HG03097 (cell line): ENCODE measurements around the gene HSPA12A.

ENCODE experiments used
- ATAC-seq: cut with Tn5 transposase; IDR thresholded peaks from one replicate; pipeline ENCODE4 v1.9.1; 2021; ENCODE audit not compliant: unreplicated experiment, low FRiP score

The HSPA12A gene

GRCh38 chr10:116698364-116698763 lies 44.0 kb downstream of the HSPA12A start:
- ATAC-seq, result no peak

DNA sequence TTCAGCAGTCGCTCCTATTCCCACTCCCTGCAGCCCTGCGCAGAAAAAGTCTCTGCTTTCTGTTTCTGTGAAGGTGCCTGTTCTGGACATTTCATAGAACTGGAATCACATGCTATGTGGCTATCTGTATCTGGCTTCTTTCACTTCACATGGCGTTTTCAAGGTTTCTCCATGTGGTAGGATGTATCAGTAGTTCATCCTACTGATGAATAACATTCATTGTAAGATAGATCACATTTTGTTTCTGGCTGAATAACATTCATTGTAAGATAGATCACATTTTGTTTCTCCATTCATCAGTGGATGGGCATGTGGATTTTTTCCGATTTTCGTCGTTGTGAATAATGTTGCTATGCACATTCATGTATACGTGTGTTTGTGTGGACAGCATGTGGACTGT lies 44.5 kb downstream of the HSPA12A start:
- no peak for ATAC-seq

DNA sequence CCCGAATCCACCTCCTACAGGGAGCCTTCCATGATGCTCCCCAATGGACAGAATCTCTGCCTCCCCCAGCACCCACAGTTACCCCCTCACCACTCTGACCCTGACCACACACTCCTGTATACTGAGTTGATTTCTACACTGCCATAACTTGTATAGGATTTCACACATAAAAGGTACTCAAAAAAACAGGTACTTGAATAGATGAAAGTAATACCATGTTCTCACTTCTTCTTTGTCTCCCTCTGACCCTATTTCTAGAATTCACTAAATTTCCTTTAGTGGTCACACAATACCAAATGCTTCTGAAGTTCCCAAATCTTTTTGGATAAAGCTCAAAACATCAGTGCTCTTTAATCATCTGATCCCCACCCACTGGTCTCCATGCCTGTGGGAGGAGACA lies 45.4 kb downstream of the HSPA12A start:
- no peak for ATAC-seq

- ATAC-seq, result no peak
Measured at GRCh38 chr10:116694927-116695268, 47.5 kb downstream of the HSPA12A start.

GRCh38 chr10:116694243-116694926 lies 48.0 kb downstream of the HSPA12A start:
- ATAC-seq, result no peak

DNA sequence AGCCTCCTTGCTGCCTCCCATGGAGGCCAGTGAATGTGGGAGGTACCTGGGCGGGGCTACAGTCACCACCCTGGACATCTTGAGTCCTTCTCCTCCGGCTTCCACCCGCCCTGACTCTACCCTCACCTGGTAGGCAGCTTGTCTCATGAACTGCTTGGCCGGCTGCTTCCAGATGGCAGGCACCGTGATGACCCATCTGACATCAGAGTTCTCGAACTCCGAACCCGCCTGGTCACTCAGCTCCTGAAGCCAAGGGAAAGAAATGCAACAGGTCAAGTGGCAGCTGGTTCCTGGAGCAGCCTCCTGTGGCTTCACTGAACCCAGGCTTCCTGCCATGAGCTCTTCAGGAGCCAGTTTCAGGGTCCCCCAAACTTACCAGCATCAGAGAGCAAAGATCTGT lies 50.1 kb downstream of the HSPA12A start:
- ATAC-seq, result no peak

DNA sequence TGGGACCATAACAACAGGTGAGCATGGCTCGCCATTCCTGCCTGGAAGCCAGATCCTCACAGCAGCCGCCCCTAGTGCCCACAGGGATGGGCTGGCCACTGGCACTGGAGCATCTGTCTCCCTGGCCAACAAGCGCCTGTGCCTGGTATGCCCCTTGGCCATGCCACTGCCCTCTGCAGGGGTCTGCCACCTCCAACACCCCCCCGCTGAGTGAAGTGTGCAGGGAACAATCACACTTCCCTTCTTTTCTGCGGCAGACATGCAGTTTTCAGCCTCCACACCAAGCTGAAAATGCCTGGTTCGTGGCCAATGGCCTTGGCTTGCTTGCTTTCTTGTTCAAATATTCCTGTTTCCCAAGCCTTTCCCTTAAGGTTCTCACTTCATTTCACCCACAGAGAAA lies 50.7 kb downstream of the HSPA12A start:
- no peak for ATAC-seq

GRCh38 chr10:116690356-116691322 lies 51.7 kb downstream of the HSPA12A start:
- no peak for ATAC-seq

GRCh38 chr10:116689744-116690143 lies 52.6 kb downstream of the HSPA12A start:
- no peak for ATAC-seq

DNA sequence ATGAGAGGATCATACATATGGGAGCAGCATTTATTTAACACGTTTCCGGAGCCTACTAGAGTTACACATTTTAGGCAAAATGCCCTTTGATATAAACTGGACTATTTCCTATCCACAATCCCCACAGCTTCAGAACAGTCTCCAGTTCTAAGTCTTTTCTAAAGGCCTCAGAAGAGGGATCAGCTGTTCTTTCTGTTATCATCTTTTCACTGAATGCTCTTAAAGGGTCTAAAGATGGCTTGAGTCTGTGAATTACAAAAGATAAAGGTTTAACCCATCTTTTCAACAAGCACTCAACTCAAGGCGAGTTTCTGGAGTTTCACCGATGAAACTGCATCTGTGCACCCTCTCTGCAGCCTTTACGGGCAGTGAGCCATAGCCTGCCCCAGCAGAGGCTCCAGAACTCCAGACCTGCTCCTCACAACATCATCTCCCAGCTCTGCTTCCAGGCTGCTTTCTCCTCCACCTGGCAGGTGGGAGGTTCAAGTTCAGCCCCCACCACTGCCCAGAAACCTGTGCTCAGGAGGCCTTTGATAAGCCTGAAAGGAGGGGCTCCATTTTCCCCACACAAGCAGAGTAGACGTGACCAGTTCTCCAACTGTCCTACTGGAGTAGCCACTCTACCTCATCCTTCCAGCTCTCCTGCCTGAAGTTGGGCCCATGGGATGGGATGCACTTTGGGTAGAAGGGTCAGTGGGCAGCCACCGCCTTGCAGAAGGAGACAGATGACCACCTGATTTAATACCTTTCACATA lies 53.4 kb downstream of the HSPA12A start:
- ATAC-seq, result no peak

DNA sequence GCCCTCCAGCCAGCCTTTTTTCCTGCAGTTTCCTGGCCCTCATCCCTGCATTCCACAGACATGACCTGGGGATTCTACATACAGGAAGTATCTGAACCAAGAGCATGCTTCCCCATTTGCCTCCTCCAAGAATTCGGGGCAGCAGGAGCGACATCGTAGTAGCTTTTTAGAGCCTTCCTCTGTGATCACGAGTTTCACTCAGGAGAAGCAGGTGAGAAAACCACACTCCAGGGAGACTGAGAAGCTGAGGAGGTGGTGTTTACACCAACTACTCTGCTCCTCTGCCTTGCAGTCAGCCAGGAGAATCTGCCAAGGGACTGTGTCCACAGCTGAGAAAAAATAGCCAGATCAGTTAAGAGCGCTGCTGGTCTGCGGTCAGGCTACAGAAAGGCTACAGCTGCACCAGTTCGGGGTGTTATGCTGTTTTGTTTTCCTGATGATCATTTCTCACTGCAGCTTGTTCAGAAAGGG lies 54.1 kb downstream of the HSPA12A start:
- ATAC-seq, result no peak

DNA sequence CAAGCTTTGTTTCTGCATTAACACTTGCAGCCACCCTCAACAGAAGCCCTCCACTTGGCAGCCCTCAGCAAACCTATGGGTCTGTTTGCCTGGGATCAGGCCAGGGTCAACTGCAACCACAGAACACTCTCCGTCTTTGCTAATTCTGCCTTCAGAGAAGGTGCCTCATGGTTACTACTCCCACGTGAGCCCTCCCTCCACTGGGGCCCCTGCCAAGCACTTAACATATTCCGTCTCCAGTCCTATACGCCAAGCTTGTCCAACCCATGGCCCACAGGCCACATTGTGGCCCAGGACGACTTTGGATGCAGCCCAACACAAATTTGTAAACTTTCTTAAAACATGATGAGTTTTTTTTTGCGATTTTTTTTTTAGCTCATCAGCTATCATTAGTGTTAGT lies 54.7 kb downstream of the HSPA12A start:
- no peak for ATAC-seq

DNA sequence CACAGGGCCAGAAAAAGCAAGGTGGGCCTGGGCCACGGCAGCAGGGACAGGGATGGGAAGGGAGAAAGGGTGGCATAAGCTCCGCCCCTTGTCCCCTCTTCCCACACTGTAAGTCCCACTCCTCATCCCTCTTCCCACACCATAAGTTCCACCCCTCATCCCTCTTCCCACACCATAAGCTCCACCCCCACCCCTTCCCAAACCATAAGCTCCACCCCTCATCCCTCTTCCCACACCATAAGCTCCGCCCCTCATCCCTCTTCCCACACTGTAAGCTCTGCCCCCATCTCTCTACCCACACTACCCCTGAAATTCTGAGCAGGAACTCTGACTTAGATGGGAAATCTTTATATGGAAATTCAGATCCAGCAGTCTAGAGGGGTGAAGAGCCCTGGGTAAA lies 55.7 kb downstream of the HSPA12A start:
- ATAC-seq, result no peak

DNA sequence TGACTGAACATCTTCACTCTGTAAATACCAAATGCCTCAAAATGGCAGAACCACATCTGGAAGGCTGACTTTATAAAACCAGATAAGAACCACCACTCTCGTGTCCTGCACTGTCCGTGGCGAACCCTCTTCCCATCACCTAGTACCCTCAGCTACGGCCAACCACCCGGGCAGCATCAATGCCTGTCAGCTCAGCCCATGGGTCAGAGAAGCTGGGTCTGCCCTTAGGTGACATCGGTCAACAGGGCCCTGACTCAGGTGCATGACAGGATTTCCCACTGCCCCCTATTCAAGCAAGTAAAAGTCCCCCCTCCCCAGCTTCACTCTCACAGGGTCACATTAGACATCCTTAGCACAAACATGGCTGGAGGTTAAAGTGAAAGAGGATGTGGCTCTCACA lies 56.6 kb downstream of the HSPA12A start:
- ATAC-seq, result no peak

- no peak for ATAC-seq
Measured at GRCh38 chr10:116684781-116685180, 57.6 kb downstream of the HSPA12A start.

DNA sequence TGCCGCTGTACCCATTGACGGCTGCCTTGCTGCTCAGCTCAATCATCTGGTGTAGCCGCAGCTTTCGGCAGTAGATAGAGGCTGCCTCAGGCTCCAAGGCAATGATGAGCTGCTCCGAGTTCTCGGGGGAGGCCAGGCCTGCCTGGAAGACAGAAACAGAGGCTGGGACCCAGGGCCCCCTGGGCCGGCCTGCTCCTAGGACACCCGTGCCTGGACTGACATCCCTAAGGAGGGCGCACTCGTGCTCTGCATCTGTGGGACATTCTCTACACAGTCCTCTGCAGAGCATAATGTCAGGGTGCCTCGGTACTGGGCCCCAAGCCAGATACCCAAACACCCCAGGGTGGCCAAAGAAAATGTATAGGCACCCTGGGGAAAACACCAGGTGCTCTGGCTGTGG lies 58.5 kb downstream of the HSPA12A start:
- no peak for ATAC-seq

GRCh38 chr10:116683166-116683565 lies 59.2 kb downstream of the HSPA12A start:
- ATAC-seq, result no peak

GRCh38 chr10:116679351-116679750 lies 63.0 kb downstream of the HSPA12A start:
- ATAC-seq, result no peak

GRCh38 chr10:116676633-116677032 lies 65.7 kb downstream of the HSPA12A start:
- ATAC-seq, result no peak

DNA sequence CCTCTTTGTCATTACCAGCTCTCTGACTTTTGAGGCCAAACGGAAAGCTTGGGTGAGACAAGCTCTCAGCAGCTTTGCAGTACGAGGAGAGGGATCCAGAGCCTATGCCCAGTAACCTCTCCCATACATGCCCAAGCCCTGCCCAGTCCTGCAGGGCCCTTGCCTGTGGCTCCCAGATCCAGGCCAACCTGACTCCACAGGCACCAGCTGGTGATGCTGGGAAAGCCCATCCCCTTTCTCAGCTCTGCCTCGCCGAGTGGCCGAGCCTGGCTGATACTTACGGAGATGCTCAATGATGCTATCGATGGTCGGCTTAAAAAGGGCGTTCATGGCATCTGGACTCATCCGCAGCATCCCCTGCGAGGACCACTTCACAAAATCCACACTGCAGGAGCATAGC lies 66.2 kb downstream of the HSPA12A start:
- ATAC-seq, result no peak

DNA sequence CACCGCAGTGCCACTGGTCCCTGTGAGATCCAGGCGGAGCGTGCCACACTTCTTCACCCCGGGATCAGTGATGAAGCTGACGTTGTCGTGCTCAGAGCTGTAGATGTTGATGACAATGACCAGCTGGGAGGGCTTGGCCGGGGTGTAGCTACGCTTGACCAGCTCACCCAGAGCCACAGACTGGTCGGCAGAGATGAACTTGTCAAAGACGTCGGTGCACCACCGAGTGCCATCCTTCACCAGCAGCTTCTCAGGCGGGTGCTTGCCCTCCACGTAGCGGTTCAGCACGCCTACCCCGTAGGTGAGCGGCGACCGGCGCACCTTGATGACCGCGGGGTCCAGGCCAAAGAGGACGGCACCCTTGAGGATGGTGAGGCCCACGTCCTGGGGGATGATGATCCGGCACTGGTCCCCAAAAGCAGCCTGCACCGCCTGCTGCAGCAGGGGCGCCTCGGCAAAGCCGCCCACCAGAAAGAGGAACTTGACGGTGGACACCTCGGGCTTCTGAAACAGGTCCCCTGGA lies 67.4 kb downstream of the HSPA12A start:
- ATAC-seq, result no peak
